Psoas muscle (tissue), 8 donors: ENCODE results near the gene DYRK2. TPM values are rescaled to one million over a fixed set of nuclear protein-coding genes. Genes with fewer than 3 reads are reported as not detected.

Source experiments
- ATAC-seq, 4 donors: fragments of 200-7000 bp; cut with Tn5 transposase; one replicate each; pipeline ENCODE4 v1.9.1; 2020; ENCODE audit warnings: moderate library complexity in 3 of 4, mild to moderate bottlenecking in 2 of 4
- DNase-seq, 2 donors: peaks; one replicate each; pipeline ENCODE4 v3.0.0-alpha.2; 2020
- H3K27ac ChIP-seq: fragments of 200-600 bp; one replicate; pipeline ENCODE4 v1.8.0; 2022
- H3K27me3 ChIP-seq, 3 donors: fragments of 200-600 bp in 1 of 3; one replicate each; pipeline versions ENCODE4 v1.6.1 to v1.8.0; 2013 to 2022; ENCODE audit warnings: low read length in 2 of 3, mild to moderate bottlenecking in 2 of 3, moderate library complexity in 1 of 3; ENCODE audit not compliant: insufficient read depth in 3 of 3
- H3K36me3 ChIP-seq, 2 donors: fragments of 200-600 bp in 1 of 2; one replicate each; pipeline versions ENCODE4 v1.6.1 to v1.8.0; 2013 to 2022; ENCODE audit warnings: low read depth in 1 of 2, mild to moderate bottlenecking in 1 of 2, moderate library complexity in 1 of 2; ENCODE audit not compliant: insufficient read depth in 1 of 2
- H3K4me1 ChIP-seq: fragments of 200-600 bp; one replicate; pipeline ENCODE4 v1.8.0; 2022
- H3K4me3 ChIP-seq: fragments of 200-600 bp; one replicate; pipeline ENCODE4 v1.8.0; 2022; ENCODE audit warnings: mild to moderate bottlenecking
- H3K9me3 ChIP-seq: fragments of 200-600 bp; one replicate; pipeline ENCODE4 v1.8.0; 2022
- CTCF ChIP-seq: fragments of 200-600 bp; IDR thresholded peaks from one replicate; pipeline ENCODE4 v1.8.0; 2022; ENCODE audit warnings: antibody characterized with exemption
- WGBS, 3 donors: extraction: QIAGEN DNeasy Blood & Tissue Kit; methylation state at CpG; one replicate each; pipeline versions ENCODE4 v1.1.6 to v1.1.7; 2013; 5-methylcytosine and 5-hydroxymethylcytosine counted together
- intact Hi-C, 2 donors: fragments of 100-400 bp; cut with DNase I; formaldehyde crosslinking; loops; one replicate each; pipeline versions ENCODE4 v1.11.0 to v1.14.2; 2022
- polyA plus RNA-seq, 3 donors: library from polyadenylated mRNA; stranded (reverse); fragments of 200-250 nt; gene quantifications; one replicate each; pipeline ENCODE4 v1.2.3, GENCODE V29; 2013
- total RNA-seq, 4 donors: library from RNA; stranded (reverse); fragmentation: NEBNext Ultra II Directional in 2 of 4; extraction: Animal tissue kit (Norgen Biotek cat#: 25700) in 2 of 4; gene quantifications; one replicate each; pipeline versions ENCODE4 v1.2.1 to v1.2.4, GENCODE V29; 2021 to 2023
- donor health status: healthy with polysubstance abuse.
- donor health status: DM: no; HTN: no; CAD: no; lungs with moderate emphysema.
- donor health status: Bipolar disorder and iron deficiency.
- donor health status: healthy.
- donor health status: DM: yes; HTN: yes; CAD: no.
- donor health status: DM: no; HTN: no; CAD: no.
- donor health status: DM: no; HTN: no; CAD: no.
- donor health status: DM: yes; HTN: yes; CAD: no.

DYRK2 gene
- total and polyA plus RNA-seq, 7 donors = 2.8 to 46.4 (median 11.0) TPM

- DNase-seq (no peak), ATAC-seq (no peak)
- no peak for TF ChIP-seq CTCF
- no peaks in the 10 kb centered on the region for H3K27me3 ChIP-seq
- no peaks in the 10 kb centered on the region for H3K9me3 ChIP-seq
- WGBS, 3 donors = 98 to 99% (median 98%) methylated on average over 2 of the region's 2 CpGs
- H3K36me3 ChIP-seq = no peaks in the 10 kb centered on the region
- H3K4me3 ChIP-seq = no peak overlapping the region
- intact Hi-C loops = no loop called here
- no peaks in the 10 kb centered on the region for H3K4me1 ChIP-seq
- no peak overlapping the region for H3K27ac ChIP-seq
Observed at GRCh38 chr12:67692966-67693365, 44.4 kb downstream of the DYRK2 start.

- Histone ChIP-seq H3K27me3 (no peaks in the 10 kb centered on the region), H3K4me3 (no peak overlapping the region), H3K27ac (no peak overlapping the region), H3K9me3 (no peaks in the 10 kb centered on the region), H3K36me3 (no peaks in the 10 kb centered on the region), H3K4me1 (no peaks in the 10 kb centered on the region)
- no peak for ATAC-seq
- no peak for TF ChIP-seq CTCF
- no peak for DNase-seq
- intact Hi-C loops = no loop called here
- 80 to 88% (median 85%) methylated on average over 3 of the region's 3 CpGs for WGBS, 3 donors
Observed at GRCh38 chr12:67693894-67694293, 45.3 kb downstream of the DYRK2 start.

- Histone ChIP-seq H3K4me1 (no peaks in the 10 kb centered on the region), H3K27ac (no peak overlapping the region), H3K4me3 (no peak overlapping the region), H3K27me3 (no peaks in the 10 kb centered on the region), H3K9me3 (no peaks in the 10 kb centered on the region), H3K36me3 (no peaks in the 10 kb centered on the region)
- ATAC-seq = no peak
- no peak for TF ChIP-seq CTCF
- no peak for DNase-seq
- intact Hi-C loops = no loop called here
- WGBS, 3 donors = 5 to 11% (median 6%) methylated on average over 1 of the region's 1 CpG
Observed at GRCh38 chr12:67694306-67694900, 45.9 kb downstream of the DYRK2 start.

- no peak overlapping the region for H3K4me3 ChIP-seq
- ATAC-seq (peak in 1 of 4 donors; percentile 23), DNase-seq (no peak)
- no peaks in the 10 kb centered on the region for H3K4me1 ChIP-seq
- H3K36me3 ChIP-seq = no peaks in the 10 kb centered on the region
- no peaks in the 10 kb centered on the region for H3K9me3 ChIP-seq
- 64 to 92% (median 78%) methylated on average over 2 of the region's 2 CpGs for WGBS, 3 donors
- no peak overlapping the region for H3K27ac ChIP-seq
- intact Hi-C loops = no loop called here
- TF ChIP-seq CTCF = no peak
- no peaks in the 10 kb centered on the region for H3K27me3 ChIP-seq
Observed at GRCh38 chr12:67695974-67696373, 47.4 kb downstream of the DYRK2 start.

- Histone ChIP-seq H3K9me3 (no peaks in the 10 kb centered on the region), H3K4me1 (no peaks in the 10 kb centered on the region), H3K27me3 (no peaks in the 10 kb centered on the region), H3K4me3 (no peak overlapping the region), H3K36me3 (no peaks in the 10 kb centered on the region), H3K27ac (no peak overlapping the region)
- intact Hi-C loops = no loop called here
- WGBS, 3 donors = 80 to 91% (median 89%) methylated on average over 2 of the region's 2 CpGs
- no peak for DNase-seq
- ATAC-seq = no peak
- TF ChIP-seq CTCF = no peak
Observed at GRCh38 chr12:67697443-67697842, 48.9 kb downstream of the DYRK2 start.
